Stimulated activated CD4-positive, alpha-beta T cell treated with anti-CD3 and anti-CD28 coated beads, Interleukin-12 subunit alpha, Interleukin-12 subunit beta, amount 100 ng/mL, for 4 hours (primary cell): ENCODE data around the gene CIAO2A.
"Not testable (repeated sequence)": the region's sequence is repeated elsewhere in the genome, so short reads cannot be mapped to it uniquely, and the experiment has no call there.

Experiments
- DNase-seq: peaks from one replicate; pipeline ENCODE4 v3.0.0-alpha.2; 2020

Gene CIAO2A, protein sequence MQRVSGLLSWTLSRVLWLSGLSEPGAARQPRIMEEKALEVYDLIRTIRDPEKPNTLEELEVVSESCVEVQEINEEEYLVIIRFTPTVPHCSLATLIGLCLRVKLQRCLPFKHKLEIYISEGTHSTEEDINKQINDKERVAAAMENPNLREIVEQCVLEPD

DNA sequence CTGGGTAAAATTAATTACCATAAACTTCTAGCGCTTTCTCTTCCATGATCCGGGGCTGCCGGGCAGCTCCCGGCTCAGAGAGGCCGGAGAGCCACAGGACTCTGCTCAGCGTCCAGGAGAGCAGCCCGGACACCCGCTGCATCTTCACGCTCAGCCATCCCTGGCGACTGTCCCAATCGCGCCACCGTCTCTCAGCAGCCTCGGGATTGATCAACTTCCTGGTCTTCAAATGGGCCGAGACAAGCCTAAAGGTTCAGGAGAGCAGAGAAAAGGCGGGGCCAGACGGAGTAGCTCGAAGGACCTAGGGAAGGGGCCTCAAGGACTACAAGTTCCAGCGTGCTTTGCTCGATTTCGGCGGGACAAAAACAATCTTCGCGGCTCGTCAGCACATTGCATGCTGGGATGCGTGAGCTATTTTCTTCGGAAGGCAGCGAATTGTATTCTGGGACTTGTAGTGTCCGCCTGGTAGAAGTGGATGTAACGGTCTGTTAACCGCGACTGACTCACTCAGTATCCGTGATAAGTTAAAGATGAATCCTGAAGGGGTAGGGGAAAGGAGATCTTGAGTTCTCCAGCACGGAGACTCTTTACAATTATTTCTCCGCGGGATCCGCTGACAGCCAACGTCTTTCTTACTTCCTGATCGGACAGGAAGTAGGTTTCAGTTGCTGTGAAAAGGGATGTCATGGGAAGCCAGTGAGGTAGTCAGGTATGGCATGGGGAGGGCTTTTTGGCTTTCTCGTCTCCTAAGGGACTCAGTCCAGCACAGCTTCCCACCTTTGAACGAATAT is at the start of gene CIAO2A:
Gene CIAO2A, minus strand, starts transcription at position 212 of the 791 bp plus-strand sequence. Its CDS starts 70 bp downstream, at position 142.
- peak; percentile 83 for DNase-seq

DNA sequence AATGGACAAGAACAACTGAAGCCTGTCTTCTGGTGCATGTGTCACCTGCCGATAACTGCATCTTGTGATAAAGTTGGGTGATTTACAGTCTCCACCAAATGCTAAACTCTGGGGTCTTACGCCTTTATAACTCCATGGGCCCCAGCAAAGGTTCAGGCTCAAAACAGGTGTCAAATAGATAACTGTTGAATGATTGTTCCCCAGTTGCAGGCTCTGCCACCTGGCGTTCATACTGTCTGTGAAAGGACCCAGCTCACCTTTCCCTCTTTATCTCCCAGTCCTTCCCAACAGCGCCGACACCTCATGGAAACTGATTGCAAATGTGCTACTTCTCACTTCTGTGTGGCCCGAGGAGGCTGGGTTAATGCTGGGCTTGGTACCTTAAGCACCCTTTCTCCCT is 49.6 kb upstream of the CIAO2A start:
- no peak for DNase-seq

GRCh38 chr15:64141798-64142512 is 48.3 kb upstream of the CIAO2A start:
- DNase-seq = no peak

- DNase-seq = no peak
These were observed 44.8 kb upstream of the CIAO2A start for GRCh38 chr15:64138331-64138941.

DNA sequence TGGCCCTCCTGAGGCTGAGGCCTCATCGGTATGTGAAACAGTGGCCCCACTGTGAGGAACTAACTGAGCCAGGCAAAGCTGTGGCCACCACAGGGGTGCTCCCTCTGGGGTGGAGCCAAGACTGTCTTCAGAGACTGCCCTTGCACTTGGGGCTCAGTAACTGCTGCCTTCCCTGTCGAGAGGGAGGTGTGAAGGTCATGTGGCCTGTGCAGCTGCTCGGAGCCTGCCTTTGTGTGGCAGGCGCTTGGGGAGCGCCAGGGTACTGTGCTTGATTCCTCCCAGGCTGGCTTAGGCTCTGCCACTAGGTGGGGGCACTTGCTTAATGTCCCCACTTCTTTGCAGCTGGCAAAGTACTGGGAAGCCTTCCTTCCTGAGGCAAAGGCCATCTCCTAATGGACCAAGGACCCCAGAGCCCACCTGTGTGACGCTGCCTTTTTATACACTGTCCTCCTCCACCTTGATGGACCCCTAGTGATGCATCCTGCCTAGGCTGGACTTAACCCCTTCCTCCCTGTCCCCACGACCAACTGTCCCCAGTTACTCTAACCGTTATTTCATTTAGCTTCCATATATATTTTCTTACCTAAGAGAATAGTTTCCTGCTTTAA is 43.7 kb upstream of the CIAO2A start:
- DNase-seq = no peak

GRCh38 chr15:64136347-64136746 is 42.7 kb upstream of the CIAO2A start:
- no peak for DNase-seq

DNA sequence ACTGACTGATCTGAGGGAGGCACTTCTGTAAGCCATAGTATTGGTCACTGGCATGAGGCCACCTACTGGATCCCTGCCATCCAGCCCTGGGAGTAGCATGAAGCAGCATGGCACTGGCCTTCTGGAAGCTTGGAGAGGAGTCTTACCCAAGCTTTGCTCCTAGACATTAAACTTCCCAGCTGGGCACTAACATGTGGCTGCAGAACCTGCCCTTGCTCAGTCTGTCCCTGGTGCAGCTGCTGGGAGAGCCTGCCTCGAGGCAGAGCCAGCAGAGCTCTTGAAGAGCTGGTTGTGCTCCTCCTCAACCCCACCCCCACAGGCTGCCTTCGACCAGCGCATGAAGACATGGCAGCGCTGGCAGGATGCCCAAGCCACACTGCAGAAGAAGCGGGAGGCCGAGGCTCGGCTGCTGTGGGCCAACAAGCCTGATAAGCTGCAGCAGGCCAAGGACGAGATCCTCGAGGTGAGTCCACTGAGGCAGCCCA is 40.7 kb upstream of the CIAO2A start:
- DNase-seq = no peak

DNA sequence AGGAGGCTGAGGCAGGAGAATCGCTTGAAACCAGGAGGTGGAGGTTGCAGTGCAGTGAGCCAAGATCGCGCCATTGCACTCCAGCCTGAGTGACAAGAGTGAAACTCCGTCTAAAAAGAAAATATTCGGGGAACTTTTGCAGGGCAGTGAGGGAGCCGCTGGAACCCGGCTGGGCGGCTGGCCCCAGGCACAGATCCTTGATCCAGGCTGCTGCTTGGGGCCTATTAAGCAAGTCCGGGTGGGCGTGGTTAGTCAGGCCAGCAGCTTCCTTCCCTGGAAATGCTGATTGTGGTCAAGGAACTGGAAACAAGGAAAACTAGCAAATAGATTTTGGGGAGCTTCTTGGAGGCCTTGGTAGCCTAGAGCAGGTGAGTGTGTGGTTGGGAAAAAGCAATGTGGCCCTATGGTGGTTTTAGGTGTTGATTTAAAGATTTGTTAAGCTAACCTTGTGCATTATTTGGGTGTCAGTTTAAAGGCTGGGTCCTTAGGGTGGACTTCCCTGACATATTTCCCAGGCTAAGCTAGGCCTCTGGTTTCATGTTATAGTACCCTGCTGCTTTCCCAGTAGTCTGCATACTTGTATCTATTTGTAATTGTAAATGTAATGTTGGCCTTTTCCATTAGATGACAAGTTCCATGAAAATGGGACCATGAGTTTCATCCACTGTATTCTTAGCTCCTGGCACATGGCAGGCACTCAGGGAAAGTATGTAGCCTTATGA is 40.1 kb upstream of the CIAO2A start:
- DNase-seq = no peak

- no peak for DNase-seq
These were observed 38.6 kb upstream of the CIAO2A start for GRCh38 chr15:64132217-64132616.

GRCh38 chr15:64131547-64131946 is 37.9 kb upstream of the CIAO2A start:
- DNase-seq = no peak

GRCh38 chr15:64130159-64130558 is 36.5 kb upstream of the CIAO2A start:
- no peak for DNase-seq

DNA sequence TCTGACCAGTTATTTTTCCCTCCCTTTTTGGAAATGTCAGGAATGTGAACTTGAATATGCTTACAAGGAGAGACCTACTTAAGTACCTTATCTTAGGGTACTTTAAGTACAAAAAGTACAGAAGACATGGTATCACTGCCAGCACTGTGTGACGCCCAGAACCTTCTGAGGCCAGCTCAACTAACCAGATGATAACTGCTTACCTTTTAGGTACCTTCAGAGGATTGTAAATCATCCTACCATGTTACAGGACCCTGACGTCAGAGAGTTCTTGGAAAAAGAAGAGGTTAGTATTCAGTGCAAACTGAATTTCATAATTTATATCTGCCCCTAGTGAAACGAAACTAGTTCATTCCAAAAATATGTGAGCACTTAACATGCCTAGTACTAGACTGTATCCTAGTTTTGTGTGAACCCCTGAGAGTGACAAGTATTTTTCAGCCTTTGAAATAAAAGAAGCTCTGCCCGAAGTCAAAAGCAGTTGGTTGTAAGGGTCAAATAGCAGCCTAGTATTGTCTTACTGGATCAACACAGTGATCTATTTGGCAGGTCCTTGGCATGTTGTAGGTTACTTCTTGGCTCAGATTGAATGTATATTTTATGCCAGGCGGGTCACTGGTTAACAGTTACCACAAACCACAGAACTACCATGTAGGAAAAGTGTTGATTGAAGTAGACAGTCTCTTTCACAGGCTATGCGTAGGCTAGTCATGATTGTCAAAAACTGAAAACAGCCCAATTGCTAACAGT is 34.1 kb upstream of the CIAO2A start:
- DNase-seq = no peak

DNA sequence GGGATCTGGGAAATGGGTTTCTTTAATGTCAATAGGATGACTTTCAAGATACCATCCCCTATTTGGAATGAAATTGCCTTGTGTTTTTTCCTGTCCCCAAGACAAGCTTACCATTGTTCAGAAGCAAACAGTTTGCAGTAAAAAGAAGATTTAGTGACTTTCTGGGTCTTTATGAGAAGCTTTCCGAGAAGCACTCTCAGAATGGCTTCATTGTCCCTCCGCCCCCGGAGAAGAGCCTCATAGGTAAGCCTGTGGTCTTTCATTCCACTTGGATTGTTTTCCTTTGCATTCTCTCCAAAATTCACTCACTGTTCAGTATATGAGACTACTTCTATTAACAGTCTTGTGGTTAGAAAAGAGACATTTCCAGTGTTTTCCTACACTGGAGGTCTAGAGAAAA is 32.3 kb upstream of the CIAO2A start:
- no peak for DNase-seq

DNA sequence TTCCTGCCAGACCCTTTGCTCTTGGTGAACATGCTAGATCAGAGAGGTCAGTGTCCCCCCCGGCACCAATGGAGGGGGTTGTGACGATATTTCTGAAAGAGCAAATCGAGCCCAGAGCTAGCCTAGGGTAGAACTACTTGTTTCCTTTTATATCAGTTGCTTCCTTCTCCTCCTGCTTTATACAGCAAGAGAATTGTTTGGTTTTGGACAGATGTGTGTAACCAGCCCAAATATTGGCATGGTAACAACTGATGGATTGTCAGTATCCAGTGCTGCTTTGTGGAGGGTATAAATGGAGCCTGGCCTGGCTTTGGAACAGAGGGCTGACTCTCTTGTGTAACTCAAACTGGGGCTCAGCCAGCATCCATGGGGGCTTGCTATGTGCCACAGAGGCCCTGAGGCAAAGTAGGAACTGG is 29.3 kb upstream of the CIAO2A start:
- no peak for DNase-seq

- no peak for DNase-seq
These were observed 28.8 kb upstream of the CIAO2A start for GRCh38 chr15:64122444-64122843.

DNA sequence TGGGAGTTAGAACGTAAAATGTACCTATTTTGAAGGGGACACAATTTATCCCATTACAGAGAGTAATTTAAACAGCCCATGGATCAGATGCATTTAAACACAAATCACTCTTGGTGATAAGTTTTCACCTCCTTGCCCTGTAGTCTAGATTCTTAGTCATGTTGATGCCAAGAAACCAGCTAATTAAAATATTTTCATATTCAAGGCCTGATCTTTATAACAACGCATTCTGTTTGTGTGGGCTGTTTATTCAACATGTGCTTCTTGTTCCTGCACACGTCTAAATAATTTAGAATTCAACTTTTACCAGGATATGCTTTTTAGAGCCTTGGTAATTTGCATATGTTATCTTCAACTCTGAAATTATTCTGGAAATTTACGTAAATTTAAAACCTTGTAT is 28.0 kb upstream of the CIAO2A start:
- no peak for DNase-seq

- not testable (repeated sequence) for DNase-seq
These were observed 26.7 kb upstream of the CIAO2A start for GRCh38 chr15:64120322-64120721.

- DNase-seq = no peak
These were observed 24.3 kb upstream of the CIAO2A start for GRCh38 chr15:64117759-64118487.

DNA sequence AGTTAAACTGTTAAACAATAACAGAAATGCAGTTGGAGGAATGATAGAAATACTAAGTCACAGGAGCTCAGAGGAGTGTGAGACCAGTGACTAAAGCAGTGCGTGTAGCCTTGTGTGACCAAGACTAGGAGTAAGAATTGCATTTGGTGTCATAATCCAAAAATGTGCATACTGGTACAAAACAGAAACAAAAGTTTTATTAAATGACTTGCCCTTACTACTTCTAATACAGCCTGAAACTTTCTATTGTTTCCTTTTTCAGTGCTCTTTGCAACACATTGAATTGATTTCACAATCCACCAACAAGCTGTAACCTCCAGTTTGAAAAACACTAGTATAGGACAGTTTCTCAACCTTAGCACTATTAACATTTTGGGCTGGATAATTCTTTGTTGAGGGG is 19.3 kb upstream of the CIAO2A start:
- DNase-seq = no peak

DNA sequence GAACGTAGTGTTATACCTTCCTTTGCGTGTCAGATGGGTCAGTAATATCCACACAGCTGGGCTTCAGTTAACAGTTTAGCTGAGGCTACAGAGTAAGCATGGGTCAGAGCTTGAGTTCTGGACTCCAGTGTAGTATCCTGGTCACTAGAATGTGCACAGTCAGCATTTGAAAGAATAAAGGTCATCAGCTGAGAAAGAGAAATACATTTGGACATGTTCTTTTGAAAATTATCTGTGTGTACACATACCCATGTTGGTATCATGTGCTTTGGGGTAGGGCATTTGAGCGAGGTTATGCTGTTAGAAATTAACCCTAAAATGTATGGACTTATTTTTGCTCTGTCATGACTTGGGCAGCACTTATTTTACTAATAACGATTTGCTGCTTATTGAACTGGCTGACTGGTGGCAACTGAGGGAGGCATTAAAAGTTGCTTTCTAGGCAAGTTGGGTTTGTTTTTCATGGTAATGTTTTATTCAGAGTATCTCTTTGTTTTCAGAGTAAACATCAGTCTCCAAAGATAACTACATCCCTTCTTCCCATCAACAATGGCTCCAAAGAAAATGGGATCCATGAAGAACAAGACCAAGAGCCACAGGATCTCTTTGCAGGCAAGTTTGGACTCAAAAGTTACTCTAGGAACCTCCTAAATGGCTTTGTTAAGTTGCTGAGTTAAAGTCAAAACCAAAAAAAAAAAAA is 18.6 kb upstream of the CIAO2A start:
- DNase-seq = no peak
